Gastroesophageal sphincter (tissue), 4 donors: ENCODE data around the gene FAM89B. TPM values are rescaled to one million over a fixed set of nuclear protein-coding genes. Genes with fewer than 3 reads are reported as not detected.
A peak's percentile ranks its signal among the peaks of the same experiment; 100 is the strongest.

Source experiments
- ATAC-seq: fragments of 150-250 bp; one replicate; pipeline ENCODE4 v1.9.1; 2016; ENCODE audit warnings: mild to moderate bottlenecking, moderate library complexity
- H3K27ac ChIP-seq, 4 donors: fragments of 200-600 bp; sonication (generic) in 3 of 4; 1 replicate in 3 of 4; 2 replicates in 1 of 4; pipeline ENCODE4 v1.5.1; 2016 to 2019
- H3K27me3 ChIP-seq: fragments of 200-600 bp; sonication (generic); one replicate; pipeline ENCODE4 v1.5.1; 2019
- H3K36me3 ChIP-seq, 2 donors: fragments of 200-600 bp; sonication (generic); one replicate each; pipeline ENCODE4 v1.5.1; 2019; ENCODE audit warnings: control low read depth in 1 of 2
- H3K4me1 ChIP-seq, 3 donors: fragments of 200-600 bp; sonication (generic); 1 replicate in 2 of 3; 2 replicates in 1 of 3; pipeline ENCODE4 v1.5.1; 2016 to 2019; ENCODE audit warnings: control low read depth in 2 of 3
- H3K4me3 ChIP-seq, 2 donors: fragments of 200-600 bp; sonication (generic); one replicate each; pipeline ENCODE4 v1.5.1; 2019; ENCODE audit warnings: mild to moderate bottlenecking in 1 of 2, moderate library complexity in 1 of 2
- H3K9me3 ChIP-seq, 3 donors: fragments of 200-600 bp; sonication (generic); one replicate each; pipeline ENCODE4 v1.5.1; 2017 to 2019; ENCODE audit warnings: control low read depth in 2 of 3
- CTCF ChIP-seq, 4 experiments: fragments of 200-600 bp in 2 of 4; fragments of 450-650 bp in 2 of 4; sonication (generic) in 1 of 4; IDR thresholded peaks; one replicate each; pipeline ENCODE4 v1.5.1; 2017 to 2019; ENCODE audit warnings: antibody characterized with exemption in 4 of 4, mild to moderate bottlenecking in 2 of 4, moderate library complexity in 2 of 4
- EP300 ChIP-seq: sonication (generic); formaldehyde crosslinking; IDR thresholded peaks from one replicate; pipeline ENCODE4 v1.6.1; 2017; ENCODE audit warnings: antibody characterized with exemption, mild to moderate bottlenecking
- POLR2A ChIP-seq, 2 donors: fragments of 450-650 bp; IDR thresholded peaks; one replicate each; pipeline ENCODE4 v1.6.1; 2017; ENCODE audit warnings: antibody characterized with exemption in 2 of 2, mild to moderate bottlenecking in 2 of 2, moderate library complexity in 1 of 2
- POLR2AphosphoS5 ChIP-seq: sonication (generic); formaldehyde crosslinking; IDR thresholded peaks from one replicate; pipeline ENCODE4 v1.6.1; 2017; ENCODE audit warnings: antibody characterized with exemption
- WGBS, 2 donors: methylation state at CpG; one replicate each; pipeline ENCODE4 v1.1.5; 2018; ENCODE audit warnings: low coverage in 1 of 2; 5-methylcytosine and 5-hydroxymethylcytosine counted together
- total RNA-seq, 4 donors: library from RNA; depleted of rRNA; stranded (reverse); fragments of >200 nt; gene quantifications; one replicate each; pipeline ENCODE4 v1.1.0, GENCODE V29; 2016

The FAM89B gene
- total RNA-seq, 4 donors from 2014 or later: 36.6 to 68.3 (median 55.0) TPM

GRCh38 chr11:65584106-65584505 is 11.8 kb downstream of the FAM89B start:
- Histone ChIP-seq H3K4me3 (no peak overlapping the region), H3K27ac (peak overlapping the region in 3 of 4 donors; percentile 27 to 86 (median 80)), H3K27me3 (no peaks in the 10 kb centered on the region), H3K4me1 (peaks cover 0 to 91% (median 30%) of the 10 kb centered on the region in 3 donors), H3K36me3 (peaks cover 0 to 74% of the 10 kb centered on the region in 2 donors), H3K9me3 (no peaks in the 10 kb centered on the region)
- no peak for ATAC-seq
- no peak for TF ChIP-seq POLR2AphosphoS5
- WGBS, 2 donors: no CpG with 5 or more reads among the region's 8 CpGs

GRCh38 chr11:65584723-65585171 is 12.4 kb downstream of the FAM89B start:
- H3K36me3 ChIP-seq: peaks cover 0 to 74% of the 10 kb centered on the region in 2 donors
- WGBS, 2 donors: 55 to 67% methylated on average over 7 to 9 of the region's 46 CpGs
- peaks cover 0 to 91% (median 30%) of the 10 kb centered on the region in 3 donors for H3K4me1 ChIP-seq
- H3K9me3 ChIP-seq: no peaks in the 10 kb centered on the region
- no peak for ATAC-seq
- TF ChIP-seq POLR2AphosphoS5 (no peak), EP300 (no peak), POLR2A (IDR thresholded peaks at IDR 0.05) (no peak), CTCF (IDR thresholded peaks at IDR 0.05) (no peak)
- peak overlapping the region in 3 of 4 donors; percentile 80 to 93 (median 86) for H3K27ac ChIP-seq
- no peak overlapping the region for H3K4me3 ChIP-seq
- H3K27me3 ChIP-seq: no peaks in the 10 kb centered on the region

- Histone ChIP-seq H3K4me1 (peaks cover 0 to 91% (median 30%) of the 10 kb centered on the region in 3 donors), H3K4me3 (no peak overlapping the region), H3K9me3 (no peaks in the 10 kb centered on the region), H3K27me3 (no peaks in the 10 kb centered on the region), H3K27ac (peak overlapping the region in 3 of 4 donors; percentile 80 to 93 (median 86)), H3K36me3 (peaks cover 0 to 74% of the 10 kb centered on the region in 2 donors)
- TF ChIP-seq EP300: no peak
- TF ChIP-seq POLR2A (IDR thresholded peaks at IDR 0.05): no peak
- TF ChIP-seq CTCF (IDR thresholded peaks at IDR 0.05): no peak
- WGBS, 2 donors: no CpG with 5 or more reads among the region's 51 CpGs
- no peak for ATAC-seq
Observed at GRCh38 chr11:65585396-65586246, 13.3 kb downstream of the FAM89B start.

- Histone ChIP-seq H3K4me1 (peaks cover 0 to 89% (median 30%) of the 10 kb centered on the region in 3 donors), H3K4me3 (no peak overlapping the region), H3K36me3 (peaks cover 0 to 74% of the 10 kb centered on the region in 2 donors), H3K27me3 (no peaks in the 10 kb centered on the region), H3K27ac (peak overlapping the region in 3 of 4 donors; percentile 80 to 93 (median 86)), H3K9me3 (no peaks in the 10 kb centered on the region)
- 28% methylated on average over 2 of the region's 4 CpGs; no CpG with 5 or more reads in 1 of the 2 donors for WGBS, 2 donors
- no peak for ATAC-seq
- no peak for TF ChIP-seq POLR2A (IDR thresholded peaks at IDR 0.05)
- TF ChIP-seq CTCF (IDR thresholded peaks at IDR 0.05): no peak
- TF ChIP-seq EP300: no peak
- TF ChIP-seq POLR2AphosphoS5: no peak
Observed at GRCh38 chr11:65586247-65586630, 13.9 kb downstream of the FAM89B start.

- TF ChIP-seq CTCF (IDR thresholded peaks at IDR 0.05) (no peak), POLR2A (IDR thresholded peaks at IDR 0.05) (no peak), POLR2AphosphoS5 (no peak), EP300 (no peak)
- H3K27me3 ChIP-seq: no peaks in the 10 kb centered on the region
- H3K36me3 ChIP-seq: peaks cover 0 to 74% of the 10 kb centered on the region in 2 donors
- no peak overlapping the region for H3K4me3 ChIP-seq
- no peak for ATAC-seq
- H3K4me1 ChIP-seq: peaks cover 0 to 89% (median 30%) of the 10 kb centered on the region in 3 donors
- WGBS, 2 donors: 80% methylated on average over 1 of the region's 2 CpGs; no CpG with 5 or more reads in 1 of the 2 donors
- no peaks in the 10 kb centered on the region for H3K9me3 ChIP-seq
- peak overlapping the region; percentile 43 to 93 (median 83) for H3K27ac ChIP-seq
Observed at GRCh38 chr11:65586676-65587075, 14.3 kb downstream of the FAM89B start.
